ENCODE data around the gene MROH7.

DNA sequence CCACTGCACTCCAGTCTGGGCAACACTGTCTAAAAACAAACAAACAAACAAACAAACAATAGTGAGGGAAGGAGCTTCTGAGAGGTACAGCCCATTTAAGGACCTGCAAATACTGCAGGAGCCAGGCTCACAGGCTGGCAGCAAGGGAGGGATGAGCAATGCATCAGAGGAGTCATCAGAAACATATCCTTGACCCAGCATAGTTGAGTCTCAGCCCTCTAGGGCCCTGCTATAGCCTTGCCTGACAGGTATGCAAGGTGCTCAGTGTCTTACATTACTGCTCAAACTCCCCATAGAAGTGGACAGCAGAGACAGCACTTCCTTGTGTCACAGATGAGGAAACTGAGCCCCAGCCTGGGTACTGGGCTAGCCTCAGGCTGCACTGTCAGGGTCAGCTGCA, 66.8 kb downstream of the MROH7 start:
- TF ChIP-seq ZNF507 (tag; conservative IDR thresholded peaks at IDR 0.05) (no peak), SMC3 (conservative IDR thresholded peaks at IDR 0.05; ENCODE audit: insufficient read depth, low read depth, low read length) (no peak), CTCF (IDR thresholded peaks at IDR 0.05 in 2 of 3, conservative IDR thresholded peaks at IDR 0.05 in 1 of 3; ENCODE audit: insufficient read depth in 2 of 3, low read depth in 1 of 3, low read length in 3 of 3) (no peak), ARNT (IDR thresholded peaks at IDR 0.05) (no peak), TCF3 (CRISPR knock-in tag; IDR thresholded peaks at IDR 0.05) (no peak)
